GM08714 (cell line): ENCODE results near the gene PILRA.
"Not testable (repeated sequence)": the region's sequence is repeated elsewhere in the genome, so short reads cannot be mapped to it uniquely, and the experiment has no call there.

Experiments used
- H3K4me3 ChIP-seq: fragments of 200-500 bp; sonication (Bioruptor generic); 2 replicates; pipeline ENCODE4 v1.5.1; 2014; ENCODE audit warnings: mild to moderate bottlenecking, low read length, inconsistent platforms
- ZNF274 ChIP-seq: IDR thresholded peaks from 2 replicates; pipeline ENCODE4 v1.6.1; 2012; ENCODE audit warnings: mild to moderate bottlenecking, low read depth, low read length

PILRA gene

DNA sequence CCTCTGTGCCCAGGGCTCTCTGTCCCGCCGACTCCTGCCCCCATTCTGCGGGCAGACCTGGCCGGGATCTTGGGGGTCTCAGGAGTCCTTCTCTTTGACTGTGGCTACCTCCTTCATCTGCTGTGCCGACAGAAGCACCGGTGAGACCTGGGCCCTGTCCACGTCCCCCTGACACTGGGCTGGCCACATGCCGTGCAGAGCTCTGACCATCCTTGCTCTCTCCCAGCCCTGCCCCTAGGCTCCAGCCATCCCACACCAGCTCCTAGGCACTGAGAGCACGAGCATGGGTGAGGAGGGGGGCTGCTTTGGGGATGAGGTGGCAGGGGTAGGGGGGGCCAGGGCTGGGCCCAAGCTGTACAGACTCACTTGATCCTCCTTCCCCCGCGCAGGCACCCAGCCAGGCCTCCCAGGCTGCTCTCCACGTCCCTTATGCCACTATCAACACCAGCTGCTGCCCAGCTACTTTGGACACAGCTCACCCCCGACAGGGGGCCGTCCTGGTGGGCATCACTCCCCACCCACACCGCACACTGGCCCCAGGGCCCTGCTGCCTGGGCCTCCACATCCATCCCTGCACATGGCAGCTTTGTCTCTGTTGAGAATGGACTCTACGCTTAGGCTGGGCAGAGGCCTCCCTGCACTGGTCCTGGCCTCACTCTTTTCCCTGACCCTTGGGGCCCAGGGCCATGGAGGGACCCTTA is 20.2 kb upstream of the PILRA start:
- TF ChIP-seq ZNF274 = no peak
- H3K4me3 ChIP-seq = no peak overlapping the region

DNA sequence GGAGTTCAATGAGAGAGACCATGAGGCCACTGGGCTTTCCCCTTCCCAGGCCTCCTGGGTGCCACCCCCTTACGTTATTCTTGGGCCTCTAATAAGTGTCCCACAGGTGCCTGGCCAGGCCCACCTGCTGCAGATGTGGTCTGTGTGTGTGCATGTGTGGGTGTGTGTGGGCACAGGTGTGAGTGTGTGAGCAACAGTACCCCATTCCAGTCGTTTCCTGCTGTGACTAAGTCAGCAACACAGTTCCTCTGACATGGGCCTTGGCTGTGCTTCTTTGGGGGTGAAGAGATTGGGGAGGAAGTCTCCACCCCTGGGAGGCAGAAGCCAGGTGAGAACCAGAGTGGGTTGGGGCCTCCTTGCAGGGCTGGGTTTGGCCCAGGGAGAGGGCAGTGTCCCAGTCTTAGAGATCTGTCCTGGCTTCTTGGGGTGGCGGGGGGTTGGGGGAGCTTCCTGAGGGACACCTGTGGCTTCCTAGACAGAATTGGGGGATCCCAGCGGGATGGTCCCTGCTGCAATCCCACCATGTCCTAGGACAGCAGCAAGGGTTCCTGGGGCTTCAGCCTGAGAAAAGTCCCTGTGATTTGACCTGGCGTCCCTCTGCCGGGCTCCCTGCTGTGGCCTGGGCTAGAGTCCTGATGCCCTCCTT is 19.5 kb upstream of the PILRA start:
- no peak for TF ChIP-seq ZNF274
- no peak overlapping the region for H3K4me3 ChIP-seq

DNA sequence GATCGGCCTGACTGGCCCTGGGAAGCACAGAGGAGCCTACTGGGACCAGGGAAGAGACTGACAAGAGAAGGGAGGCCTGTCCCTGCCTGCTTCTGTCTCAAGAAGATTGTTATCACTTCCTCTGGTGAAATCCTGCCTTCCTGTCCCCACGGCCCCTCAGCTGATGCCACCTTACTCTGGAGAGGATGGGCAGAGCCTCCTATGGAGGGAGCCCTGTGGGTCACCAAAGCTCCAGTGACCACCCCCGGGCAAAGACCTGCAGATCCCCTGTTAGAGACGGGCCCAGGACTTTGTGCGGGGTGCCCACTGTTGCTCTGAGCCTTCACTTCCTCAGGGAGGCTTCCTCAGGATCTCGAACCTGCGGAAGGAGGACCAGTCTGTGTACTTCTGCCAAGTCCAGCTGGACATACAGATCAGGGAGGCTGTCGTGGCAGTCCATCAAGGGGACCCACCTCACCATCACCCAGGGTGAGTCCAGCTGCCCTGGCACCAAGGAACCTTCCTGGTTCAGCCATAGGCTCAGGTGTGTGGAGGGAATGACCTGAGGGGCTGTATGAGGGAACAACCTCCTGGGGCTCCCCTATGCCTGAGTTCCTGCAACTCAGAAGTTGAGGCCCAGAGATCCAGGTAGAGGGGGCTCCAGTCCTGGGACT is 16.7 kb upstream of the PILRA start:
- no peak for TF ChIP-seq ZNF274

DNA sequence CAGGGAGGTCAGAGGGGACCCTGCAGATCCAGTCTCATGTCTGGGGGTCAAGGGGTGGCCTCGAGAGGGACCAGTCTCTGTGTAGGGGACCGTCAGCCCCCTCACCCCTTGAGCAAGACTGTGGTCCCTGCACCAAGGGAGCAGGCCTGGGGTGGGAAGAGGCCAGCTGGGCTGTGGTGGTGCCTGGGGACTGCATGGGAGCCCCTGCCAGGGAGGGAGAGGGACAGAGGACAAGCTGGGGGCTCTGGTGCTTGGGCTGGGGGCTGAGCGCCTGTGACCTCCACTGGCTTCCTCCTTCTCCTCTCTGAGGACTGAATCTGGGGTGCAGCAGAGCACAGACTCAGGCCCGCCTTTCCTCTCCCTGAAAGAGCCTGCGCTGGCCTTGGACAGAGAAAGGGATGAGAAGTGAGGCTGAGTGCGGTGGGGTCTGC is 16.1 kb upstream of the PILRA start:
- no peak overlapping the region for H3K4me3 ChIP-seq
- no peak for TF ChIP-seq ZNF274

More for the DNA sequence above, 16.7 kb upstream of the PILRA start:
- no peak overlapping the region for H3K4me3 ChIP-seq

DNA sequence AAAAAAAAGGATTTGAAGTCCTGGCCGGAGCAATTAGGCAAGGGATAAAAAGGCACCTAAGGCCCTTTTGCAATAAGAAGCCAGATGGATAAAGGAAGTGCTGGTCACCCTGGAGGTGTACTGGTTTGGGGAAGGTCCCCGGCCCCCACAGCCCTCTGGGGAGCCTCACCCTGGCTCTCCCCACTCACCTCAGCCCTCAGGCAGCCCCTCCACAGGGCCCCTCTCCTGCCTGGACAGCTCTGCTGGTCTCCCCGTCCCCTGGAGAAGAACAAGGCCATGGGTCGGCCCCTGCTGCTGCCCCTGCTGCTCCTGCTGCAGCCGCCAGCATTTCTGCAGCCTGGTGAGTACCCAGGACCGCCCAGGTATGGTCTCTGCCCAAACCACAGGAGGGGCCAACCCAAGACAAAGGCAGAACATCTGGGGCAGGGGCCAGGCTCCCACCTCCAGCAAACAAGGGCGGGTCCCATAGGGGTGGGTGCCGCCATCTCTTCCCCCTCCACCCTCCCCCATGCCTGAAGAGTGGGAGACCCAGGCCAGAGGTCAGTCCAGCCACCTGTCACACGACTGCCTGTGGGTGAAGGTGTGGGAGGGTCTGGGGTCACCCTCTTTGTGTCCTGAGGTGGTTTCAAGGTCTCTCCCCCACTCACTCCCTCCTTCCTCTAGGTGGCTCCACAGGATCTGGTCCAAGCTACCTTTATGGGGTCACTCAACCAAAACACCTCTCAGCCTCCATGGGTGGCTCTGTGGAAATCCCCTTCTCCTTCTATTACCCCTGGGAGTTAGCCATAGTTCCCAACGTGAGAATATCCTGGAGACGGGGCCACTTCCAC is 15.0 kb upstream of the PILRA start, which contains the start of gene PILRB:
Gene PILRB (plus strand): TSS at position 91 of the 830 bp plus-strand sequence. CDS start 186 bp downstream, at position 277.
- no peak within 1 kb of the TSS for H3K4me3 ChIP-seq
- TF ChIP-seq ZNF274 = no peak

DNA sequence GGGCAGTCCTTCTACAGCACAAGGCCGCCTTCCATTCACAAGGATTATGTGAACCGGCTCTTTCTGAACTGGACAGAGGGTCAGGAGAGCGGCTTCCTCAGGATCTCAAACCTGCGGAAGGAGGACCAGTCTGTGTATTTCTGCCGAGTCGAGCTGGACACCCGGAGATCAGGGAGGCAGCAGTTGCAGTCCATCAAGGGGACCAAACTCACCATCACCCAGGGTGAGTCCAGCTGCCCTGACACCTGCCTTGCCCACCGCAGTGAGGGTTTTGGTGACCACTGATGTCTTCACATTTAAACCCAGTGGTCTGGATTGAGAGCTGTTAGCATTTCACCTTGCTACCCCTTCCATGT is 14.5 kb upstream of the PILRA start:
- no peak overlapping the region for H3K4me3 ChIP-seq

DNA sequence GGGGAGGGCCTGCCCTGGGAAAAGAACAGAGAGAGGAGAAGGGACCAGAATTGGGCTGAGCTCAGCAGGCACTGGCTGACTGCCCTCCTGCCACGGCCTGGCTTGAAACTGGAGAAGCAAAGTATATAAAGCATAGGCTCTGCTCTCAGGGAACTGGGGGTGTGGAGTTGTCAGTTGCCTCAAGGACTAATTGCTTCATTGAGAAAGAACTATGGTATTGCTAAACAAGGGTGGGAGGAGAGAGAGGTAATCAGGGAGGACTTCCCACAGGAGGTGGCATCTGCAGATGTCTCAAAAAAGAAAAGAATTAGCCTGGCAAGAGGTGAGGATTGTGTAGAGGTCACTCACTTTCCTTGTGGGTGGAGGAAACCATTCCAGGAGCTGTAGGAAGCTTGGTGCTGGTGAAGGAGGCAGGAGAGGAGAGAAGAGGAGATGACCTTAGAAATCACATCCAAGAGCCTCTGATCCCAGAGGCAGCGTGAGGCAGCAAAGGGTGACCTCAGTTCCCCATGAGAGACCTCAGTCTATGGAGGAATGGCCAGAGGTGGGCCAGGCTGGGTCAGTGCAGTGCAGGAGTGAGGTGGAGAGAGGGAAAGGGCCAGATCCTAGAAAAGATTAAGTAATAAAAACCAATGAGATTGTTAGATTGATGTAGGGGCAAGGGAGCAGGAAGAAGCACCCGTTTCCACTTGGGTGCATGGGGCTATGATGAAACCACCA is 13.0 kb upstream of the PILRA start:
- no peak for TF ChIP-seq ZNF274

More for the DNA sequence above, 14.5 kb upstream of the PILRA start:
- TF ChIP-seq ZNF274 = no peak

DNA sequence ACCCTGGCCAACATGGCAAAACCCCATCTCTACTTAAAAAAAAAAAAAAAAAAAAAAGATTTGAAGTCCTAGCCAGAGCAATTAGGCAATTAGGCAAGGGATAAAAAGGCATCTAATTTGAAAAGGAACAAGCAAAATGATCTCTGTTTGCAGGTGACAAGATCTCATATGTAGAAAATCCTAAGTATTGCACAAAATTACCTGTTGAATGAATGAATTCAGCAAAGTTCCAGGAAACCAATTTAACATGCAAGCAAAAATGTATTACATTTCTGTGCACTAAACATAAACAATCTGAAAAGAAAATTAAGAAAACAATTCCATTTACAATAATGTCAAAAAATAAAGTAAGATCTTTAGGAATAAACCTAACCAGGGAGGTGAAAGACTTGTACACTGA is 10.2 kb upstream of the PILRA start:
- H3K4me3 ChIP-seq = no peak overlapping the region
- TF ChIP-seq ZNF274 = no peak

More for the DNA sequence above, 13.0 kb upstream of the PILRA start:
- no peak overlapping the region for H3K4me3 ChIP-seq

DNA sequence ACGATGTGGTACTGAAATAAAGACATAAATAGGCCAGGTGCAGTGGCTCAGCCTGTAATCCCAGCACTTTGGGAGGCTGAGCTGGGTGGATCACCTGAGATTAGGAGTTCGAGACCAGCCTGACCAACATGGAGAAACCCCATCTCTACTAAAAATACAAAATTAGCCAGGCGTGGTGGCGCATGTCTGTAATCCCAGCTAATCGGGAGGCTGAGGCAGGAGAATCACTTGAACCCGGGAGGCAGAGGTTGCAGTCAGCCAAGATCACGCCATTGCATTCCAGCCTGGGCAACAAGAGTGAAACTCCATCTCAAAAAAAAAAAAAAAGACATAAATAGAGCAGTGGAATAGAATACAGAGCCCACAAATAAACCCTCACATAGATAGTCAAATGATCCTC is 9.5 kb upstream of the PILRA start:
- not testable (repeated sequence) for H3K4me3 ChIP-seq

DNA sequence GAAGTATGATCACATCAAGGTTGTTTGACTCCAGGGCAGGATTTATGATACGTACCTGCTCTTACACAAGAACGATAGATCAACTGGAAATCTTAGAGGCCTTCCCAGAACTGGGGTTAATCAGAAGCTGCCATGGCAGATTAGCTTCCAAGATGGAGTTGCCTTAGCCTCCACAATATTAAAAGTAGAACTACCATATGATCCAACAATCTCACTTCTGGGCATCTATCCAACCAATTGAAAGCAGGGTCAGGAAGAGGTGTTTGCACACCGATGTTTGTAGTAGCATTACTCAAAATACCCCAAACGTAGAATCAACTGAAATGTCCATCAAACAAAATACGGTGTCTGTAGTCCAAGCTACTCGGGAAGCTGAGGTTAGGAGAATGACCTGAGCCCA is 8.8 kb upstream of the PILRA start:
- TF ChIP-seq ZNF274 = no peak
- H3K4me3 ChIP-seq = no peak overlapping the region

DNA sequence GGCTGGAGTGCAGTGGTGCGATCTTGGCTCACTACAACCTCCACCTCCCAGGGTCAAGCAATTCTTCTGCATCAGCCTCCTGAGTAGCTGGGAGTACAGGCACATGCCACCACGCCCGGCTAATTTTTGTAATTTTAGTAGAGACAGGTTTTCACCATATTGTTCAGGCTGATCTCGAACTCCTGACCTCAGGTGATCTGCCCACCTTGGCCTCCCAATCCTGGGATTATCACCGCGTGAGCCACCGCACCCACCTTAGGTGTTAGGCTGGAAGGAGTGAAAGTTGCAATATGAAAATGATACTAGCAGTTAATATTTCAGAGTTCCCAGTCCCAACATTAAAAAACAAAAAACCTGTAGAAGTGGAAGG is 7.3 kb upstream of the PILRA start:
- peak overlapping the region; percentile 5; the same call in 1 of the 2 replicates for H3K4me3 ChIP-seq

DNA sequence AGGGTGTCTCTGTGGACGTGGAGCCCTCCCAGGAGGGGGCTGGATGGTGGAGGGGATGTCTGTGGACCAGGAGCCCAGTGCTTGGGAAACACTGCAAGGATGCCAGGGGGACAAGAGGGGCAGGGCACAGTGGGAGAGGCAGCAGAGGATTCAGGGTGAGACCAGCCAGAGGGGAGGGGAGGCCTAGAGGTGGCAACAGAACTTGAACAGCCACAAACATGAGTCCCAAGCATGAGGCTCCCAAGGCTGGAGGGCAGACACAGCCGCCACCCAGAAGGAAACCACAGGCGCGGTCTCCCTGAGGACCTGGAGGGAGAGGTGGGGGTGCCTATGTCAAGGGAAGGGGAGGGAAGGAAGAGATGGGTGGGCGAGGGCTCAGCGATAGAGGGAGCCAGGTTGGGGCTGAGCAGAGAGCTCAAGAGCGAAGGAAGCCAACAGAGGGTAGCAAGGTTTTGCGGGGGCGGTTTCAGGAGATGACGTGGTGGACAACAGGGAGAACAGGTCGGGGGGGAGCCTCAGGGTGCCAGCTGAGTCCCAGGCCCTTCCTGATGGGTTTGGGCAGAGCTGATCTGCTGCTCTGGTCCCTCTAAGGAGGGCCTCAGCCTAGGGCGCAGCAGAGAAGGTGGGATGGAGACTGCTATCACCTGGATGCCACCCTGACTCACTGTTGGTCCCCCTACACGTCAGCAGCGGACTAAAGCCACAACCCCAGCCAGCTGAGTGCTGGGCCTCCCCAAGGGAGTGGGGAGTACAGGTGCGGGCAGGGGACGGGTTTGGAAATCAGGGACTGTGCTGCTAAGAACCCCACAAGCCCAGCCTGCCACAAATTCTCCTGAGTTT is 6.7 kb upstream of the PILRA start:
- peak overlapping the region; percentile 5; the same call in 1 of the 2 replicates for H3K4me3 ChIP-seq
- TF ChIP-seq ZNF274 = no peak

DNA sequence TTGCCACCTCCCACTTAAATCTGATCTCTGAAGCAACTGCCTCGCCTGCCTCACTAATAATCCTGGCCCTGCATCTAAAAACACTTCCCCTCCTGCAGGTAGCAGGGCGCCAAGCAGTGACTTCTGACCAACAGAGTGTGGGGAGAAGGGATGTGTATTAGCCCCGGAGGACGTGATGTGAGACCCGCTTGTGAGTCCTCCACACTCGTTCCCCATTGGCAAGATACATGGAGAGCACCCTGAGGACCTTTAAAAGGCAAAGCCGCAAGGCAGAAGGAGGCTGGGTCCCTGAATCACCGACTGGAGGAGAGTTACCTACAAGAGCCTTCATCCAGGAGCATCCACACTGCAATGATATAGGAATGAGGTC is 6.1 kb upstream of the PILRA start:
- no peak overlapping the region for H3K4me3 ChIP-seq
- TF ChIP-seq ZNF274 = no peak
